A673 (cell line): ENCODE data around the gene LRRC3.

Source experiments
- EZH2 ChIP-seq: fragments of 200-600 bp; sonication (generic); IDR thresholded peaks from 2 replicates; pipeline ENCODE4 v1.6.1; 2017; ENCODE audit warnings: borderline replicate concordance, low read depth, mild to moderate bottlenecking, mixed read lengths, antibody characterized with exemption, low read length; ENCODE audit not compliant: poor library complexity, severe bottlenecking
- TF ChIP-seq, protein P1 (sequence below): fragments of 300-800, 200-600 bp; sonication (generic); conservative IDR thresholded peaks from 2 replicates; pipeline ENCODE4 v1.5.1; 2017; ENCODE audit warnings: low read depth, mild to moderate bottlenecking, antibody characterized with exemption, low read length, moderate library complexity, mixed read lengths

DNA sequence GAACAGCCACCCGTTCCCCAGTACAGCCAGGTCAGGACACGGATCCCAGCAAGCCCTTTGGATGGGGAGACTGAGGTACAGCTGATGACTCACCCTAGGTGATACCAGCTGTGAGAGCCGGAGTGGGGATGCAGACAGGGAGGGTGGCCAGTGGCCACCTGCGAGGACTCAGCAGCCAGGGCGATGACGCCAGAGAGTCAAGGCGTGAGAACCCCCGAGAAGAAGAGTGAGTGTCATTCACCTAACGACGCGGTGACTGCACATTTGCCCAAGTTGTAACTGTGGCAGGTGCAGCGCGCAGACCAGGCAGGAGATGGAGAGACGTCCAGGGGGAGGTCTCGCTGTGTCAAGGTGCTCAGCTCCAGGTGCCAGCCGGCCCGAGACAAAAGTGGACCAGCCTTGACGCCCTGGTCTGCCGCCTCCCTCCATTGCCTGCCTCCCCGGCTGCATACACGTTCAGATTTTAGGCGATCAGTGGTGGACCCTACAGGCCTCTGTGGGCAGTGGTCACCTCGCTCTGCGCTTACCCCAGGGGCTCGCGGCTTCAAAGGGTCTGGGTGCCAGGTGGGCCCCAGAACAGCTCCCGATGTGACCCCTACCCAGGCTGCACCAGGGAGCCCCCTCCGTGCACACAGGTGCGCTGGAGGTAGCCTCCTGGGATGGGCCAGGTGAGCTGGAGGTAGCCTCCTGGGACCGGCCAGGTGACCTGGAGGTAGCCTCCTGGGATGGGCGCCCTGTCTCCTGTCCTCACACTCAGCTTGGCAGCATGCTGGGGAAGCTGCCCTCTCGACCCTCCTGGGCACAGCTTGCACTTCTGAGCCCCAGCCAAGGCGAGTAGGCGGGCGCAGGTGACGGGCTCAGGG lies 11.9 kb downstream of the LRRC3 start:
- TF ChIP-seq, protein P1, sequence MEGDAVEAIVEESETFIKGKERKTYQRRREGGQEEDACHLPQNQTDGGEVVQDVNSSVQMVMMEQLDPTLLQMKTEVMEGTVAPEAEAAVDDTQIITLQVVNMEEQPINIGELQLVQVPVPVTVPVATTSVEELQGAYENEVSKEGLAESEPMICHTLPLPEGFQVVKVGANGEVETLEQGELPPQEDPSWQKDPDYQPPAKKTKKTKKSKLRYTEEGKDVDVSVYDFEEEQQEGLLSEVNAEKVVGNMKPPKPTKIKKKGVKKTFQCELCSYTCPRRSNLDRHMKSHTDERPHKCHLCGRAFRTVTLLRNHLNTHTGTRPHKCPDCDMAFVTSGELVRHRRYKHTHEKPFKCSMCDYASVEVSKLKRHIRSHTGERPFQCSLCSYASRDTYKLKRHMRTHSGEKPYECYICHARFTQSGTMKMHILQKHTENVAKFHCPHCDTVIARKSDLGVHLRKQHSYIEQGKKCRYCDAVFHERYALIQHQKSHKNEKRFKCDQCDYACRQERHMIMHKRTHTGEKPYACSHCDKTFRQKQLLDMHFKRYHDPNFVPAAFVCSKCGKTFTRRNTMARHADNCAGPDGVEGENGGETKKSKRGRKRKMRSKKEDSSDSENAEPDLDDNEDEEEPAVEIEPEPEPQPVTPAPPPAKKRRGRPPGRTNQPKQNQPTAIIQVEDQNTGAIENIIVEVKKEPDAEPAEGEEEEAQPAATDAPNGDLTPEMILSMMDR: no peak
- no peak for TF ChIP-seq EZH2
